ENCODE measurements around the gene OR5D14. TPM values are rescaled to one million over a fixed set of nuclear protein-coding genes. Genes with fewer than 3 reads are reported as not detected.

The OR5D14 gene
- not detected for total RNA-seq

DNA sequence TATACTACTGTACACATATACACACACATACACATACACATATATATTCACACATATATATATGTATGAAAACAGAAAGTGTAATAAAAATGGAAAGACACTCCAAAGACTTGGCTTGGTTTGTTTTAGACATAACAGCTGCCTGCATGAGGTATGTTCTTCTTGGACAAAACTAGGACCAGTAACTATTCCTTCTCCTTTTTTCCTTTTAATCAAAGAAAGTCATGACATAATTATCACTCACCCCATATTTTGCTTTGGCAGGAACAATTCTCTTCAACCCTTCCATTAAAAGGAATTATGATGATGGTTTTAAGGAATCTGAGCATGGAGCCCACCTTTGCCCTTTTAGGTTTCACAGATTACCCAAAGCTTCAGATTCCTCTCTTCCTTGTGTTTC lies at the start of gene OR5D14:
Gene OR5D14, plus strand, starts transcription at position 301 of the 400 bp plus-strand sequence. Its CDS starts 0 bp downstream, at position 301.
- no peaks in the 10 kb centered on the region for H3K27me3 ChIP-seq (ENCODE audit: control insufficient read depth in 3 of 3, insufficient read depth in 3 of 3, low read length in 3 of 3)
- no peak within 1 kb of the TSS for H3K9ac ChIP-seq (ENCODE audit: low read depth in 1 of 3, low read length in 3 of 3)
- H3K27ac ChIP-seq (ENCODE audit: low read depth, low read length), result no peak within 1 kb of the TSS
- no peaks in the 10 kb centered on the region for H3K36me3 ChIP-seq (ENCODE audit: control insufficient read depth in 3 of 3, insufficient read depth in 3 of 3, low read length in 3 of 3)
- no peaks in the 10 kb centered on the region for H3K4me1 ChIP-seq (ENCODE audit: control insufficient read depth in 3 of 3, insufficient read depth in 3 of 3, low read length in 3 of 3)
- no peak within 1 kb of the TSS for H3K4me3 ChIP-seq (ENCODE audit: low read length in 3 of 3)
- no peaks in the 10 kb centered on the region for H3K9me3 ChIP-seq (ENCODE audit: control insufficient read depth in 3 of 3, low read length in 3 of 3)

DNA sequence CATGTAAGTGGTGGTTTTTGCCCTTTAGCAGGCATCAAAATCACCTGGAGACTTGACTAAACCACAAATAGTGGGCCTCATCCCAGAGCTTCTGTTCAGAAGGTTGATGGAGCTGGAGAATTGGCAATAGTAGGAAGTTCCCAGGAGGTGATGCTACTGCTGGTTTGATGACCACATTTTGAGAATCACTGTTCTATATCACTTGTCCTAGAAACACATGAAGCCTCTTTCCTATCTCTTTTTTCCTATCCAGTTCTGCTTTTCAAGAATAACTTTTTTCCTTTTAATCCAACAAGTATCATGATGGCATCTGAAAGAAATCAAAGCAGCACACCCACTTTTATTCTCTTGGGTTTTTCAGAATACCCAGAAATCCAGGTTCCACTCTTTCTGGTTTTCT lies 22.2 kb upstream of the OR5D14 start, which contains the start of gene OR5D13:
Gene OR5D13, plus strand, starts transcription at position 301 of the 400 bp plus-strand sequence. Its CDS starts 0 bp downstream, at position 301.
- Histone ChIP-seq H3K9me3 (ENCODE audit: control insufficient read depth in 3 of 3, low read length in 3 of 3) (no peaks in the 10 kb centered on the region), H3K27me3 (ENCODE audit: control insufficient read depth in 3 of 3, insufficient read depth in 3 of 3, low read length in 3 of 3) (no peaks in the 10 kb centered on the region), H3K36me3 (ENCODE audit: control insufficient read depth in 3 of 3, insufficient read depth in 3 of 3, low read length in 3 of 3) (no peaks in the 10 kb centered on the region), H3K27ac (ENCODE audit: low read depth, low read length) (no peak within 1 kb of the TSS), H3K9ac (ENCODE audit: low read depth in 1 of 3, low read length in 3 of 3) (no peak within 1 kb of the TSS), H3K4me1 (ENCODE audit: control insufficient read depth in 3 of 3, insufficient read depth in 3 of 3, low read length in 3 of 3) (no peaks in the 10 kb centered on the region), H3K4me3 (ENCODE audit: low read length in 3 of 3) (no peak within 1 kb of the TSS)

GRCh38 chr11:55791606-55792005 lies 3.8 kb upstream of the OR5D14 start:
- Histone ChIP-seq H3K4me3 (ENCODE audit: low read length in 3 of 3) (no peak overlapping the region), H3K36me3 (ENCODE audit: control insufficient read depth in 3 of 3, insufficient read depth in 3 of 3, low read length in 3 of 3) (no peaks in the 10 kb centered on the region), H3K27ac (ENCODE audit: low read depth, low read length) (no peak overlapping the region), H3K4me1 (ENCODE audit: control insufficient read depth in 3 of 3, insufficient read depth in 3 of 3, low read length in 3 of 3) (no peaks in the 10 kb centered on the region), H3K9me3 (ENCODE audit: control insufficient read depth in 3 of 3, low read length in 3 of 3) (no peaks in the 10 kb centered on the region), H3K27me3 (ENCODE audit: control insufficient read depth in 3 of 3, insufficient read depth in 3 of 3, low read length in 3 of 3) (no peaks in the 10 kb centered on the region), H3K9ac (ENCODE audit: low read depth in 1 of 3, low read length in 3 of 3) (no peak overlapping the region)

DNA sequence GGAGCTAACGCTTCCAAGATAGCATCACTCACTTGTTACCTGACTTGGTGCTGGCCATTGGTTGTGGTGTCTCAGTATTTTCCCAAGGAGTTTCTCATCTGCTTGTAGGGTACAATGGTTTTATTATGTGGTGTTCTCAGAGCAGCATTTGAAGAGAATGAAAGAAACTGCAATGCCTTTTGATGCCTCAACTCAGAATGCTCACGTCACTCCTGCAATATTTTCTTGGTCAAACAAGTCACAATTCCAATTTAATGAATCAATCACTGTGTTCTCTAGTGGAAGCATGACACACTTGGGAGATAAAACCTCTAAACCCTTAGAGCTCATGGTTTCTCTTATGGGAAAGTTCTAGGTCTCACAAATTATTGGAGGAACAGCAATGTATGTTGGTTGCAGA lies 2.0 kb upstream of the OR5D14 start:
- no peak overlapping the region for H3K9ac ChIP-seq (ENCODE audit: low read depth in 1 of 3, low read length in 3 of 3)
- H3K36me3 ChIP-seq (ENCODE audit: control insufficient read depth in 3 of 3, insufficient read depth in 3 of 3, low read length in 3 of 3), result no peaks in the 10 kb centered on the region
- H3K4me3 ChIP-seq (ENCODE audit: low read length in 3 of 3), result no peak overlapping the region
- no peak overlapping the region for H3K27ac ChIP-seq (ENCODE audit: low read depth, low read length)
- H3K4me1 ChIP-seq (ENCODE audit: control insufficient read depth in 3 of 3, insufficient read depth in 3 of 3, low read length in 3 of 3), result no peaks in the 10 kb centered on the region
- H3K9me3 ChIP-seq (ENCODE audit: control insufficient read depth in 3 of 3, low read length in 3 of 3), result no peaks in the 10 kb centered on the region
- no peaks in the 10 kb centered on the region for H3K27me3 ChIP-seq (ENCODE audit: control insufficient read depth in 3 of 3, insufficient read depth in 3 of 3, low read length in 3 of 3)

GRCh38 chr11:55806248-55806647 lies 10.9 kb downstream of the OR5D14 start:
- H3K9me3 ChIP-seq (ENCODE audit: control insufficient read depth in 3 of 3, low read length in 3 of 3), result no peaks in the 10 kb centered on the region

GRCh38 chr11:55811067-55811466 lies 15.7 kb downstream of the OR5D14 start, which contains the start of gene OR5L1:
OR5L1 (plus strand) TSS chr11:55811367; CDS start chr11:55811467, 100 bp downstream.
- H3K27me3 ChIP-seq (ENCODE audit: control insufficient read depth in 3 of 3, insufficient read depth in 3 of 3, low read length in 3 of 3), result no peaks in the 10 kb centered on the region
- no peak within 1 kb of the TSS for H3K27ac ChIP-seq (ENCODE audit: low read depth, low read length)
- no peaks in the 10 kb centered on the region for H3K36me3 ChIP-seq (ENCODE audit: control insufficient read depth in 3 of 3, insufficient read depth in 3 of 3, low read length in 3 of 3)
- H3K9me3 ChIP-seq (ENCODE audit: control insufficient read depth in 3 of 3, low read length in 3 of 3), result no peaks in the 10 kb centered on the region
- H3K4me1 ChIP-seq (ENCODE audit: control insufficient read depth in 3 of 3, insufficient read depth in 3 of 3, low read length in 3 of 3), result no peaks in the 10 kb centered on the region
- H3K9ac ChIP-seq (ENCODE audit: low read depth in 1 of 3, low read length in 3 of 3), result no peak within 1 kb of the TSS
- H3K4me3 ChIP-seq (ENCODE audit: low read length in 3 of 3), result no peak within 1 kb of the TSS

More at GRCh38 chr11:55806248-55806647, 10.9 kb downstream of the OR5D14 start:
- no peaks in the 10 kb centered on the region for H3K27me3 ChIP-seq (ENCODE audit: control insufficient read depth in 3 of 3, insufficient read depth in 3 of 3, low read length in 3 of 3)
- no peak overlapping the region for H3K9ac ChIP-seq (ENCODE audit: low read depth in 1 of 3, low read length in 3 of 3)
- no peaks in the 10 kb centered on the region for H3K4me1 ChIP-seq (ENCODE audit: control insufficient read depth in 3 of 3, insufficient read depth in 3 of 3, low read length in 3 of 3)
- H3K4me3 ChIP-seq (ENCODE audit: low read length in 3 of 3), result no peak overlapping the region
- no peak overlapping the region for H3K27ac ChIP-seq (ENCODE audit: low read depth, low read length)
- H3K36me3 ChIP-seq (ENCODE audit: control insufficient read depth in 3 of 3, insufficient read depth in 3 of 3, low read length in 3 of 3), result no peaks in the 10 kb centered on the region

DNA sequence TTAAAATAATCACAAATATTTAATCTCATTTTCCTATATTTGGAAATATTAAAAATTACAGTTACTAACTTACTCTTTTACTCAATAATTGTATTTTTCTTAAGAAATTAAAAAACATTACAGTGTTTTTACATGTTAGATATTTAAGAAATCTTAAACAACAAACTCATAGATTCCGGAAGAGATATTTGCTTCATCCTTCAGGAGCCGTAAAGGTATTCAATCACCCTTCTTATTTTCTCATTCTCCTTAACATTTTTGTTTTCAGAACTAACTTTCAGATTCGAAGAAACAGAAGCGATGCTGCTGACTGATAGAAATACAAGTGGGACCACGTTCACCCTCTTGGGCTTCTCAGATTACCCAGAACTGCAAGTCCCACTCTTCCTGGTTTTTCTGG lies 24.0 kb downstream of the OR5D14 start, which contains the start of gene OR5D18:
Gene OR5D18, plus strand, starts transcription at position 301 of the 400 bp plus-strand sequence. Its CDS starts 0 bp downstream, at position 301.
- H3K27me3 ChIP-seq (ENCODE audit: control insufficient read depth in 3 of 3, insufficient read depth in 3 of 3, low read length in 3 of 3), result no peaks in the 10 kb centered on the region
- H3K9ac ChIP-seq (ENCODE audit: low read depth in 1 of 3, low read length in 3 of 3), result no peak within 1 kb of the TSS
- H3K4me1 ChIP-seq (ENCODE audit: control insufficient read depth in 3 of 3, insufficient read depth in 3 of 3, low read length in 3 of 3), result no peaks in the 10 kb centered on the region
- no peaks in the 10 kb centered on the region for H3K9me3 ChIP-seq (ENCODE audit: control insufficient read depth in 3 of 3, low read length in 3 of 3)
- no peak within 1 kb of the TSS for H3K27ac ChIP-seq (ENCODE audit: low read depth, low read length)
- H3K36me3 ChIP-seq (ENCODE audit: control insufficient read depth in 3 of 3, insufficient read depth in 3 of 3, low read length in 3 of 3), result no peaks in the 10 kb centered on the region
- no peak within 1 kb of the TSS for H3K4me3 ChIP-seq (ENCODE audit: low read length in 3 of 3)

GRCh38 chr11:55826919-55827318 lies 31.6 kb downstream of the OR5D14 start, which contains the start of gene OR5L2:
OR5L2 (plus strand) TSS chr11:55827219; CDS start chr11:55827219, 0 bp downstream.
- Histone ChIP-seq H3K4me3 (ENCODE audit: low read length in 3 of 3) (no peak within 1 kb of the TSS), H3K27ac (ENCODE audit: low read depth, low read length) (no peak within 1 kb of the TSS), H3K9me3 (ENCODE audit: control insufficient read depth in 3 of 3, low read length in 3 of 3) (peaks cover 0 to 3% (median 3%) of the 10 kb centered on the region in 3 donors), H3K9ac (ENCODE audit: low read depth in 1 of 3, low read length in 3 of 3) (no peak within 1 kb of the TSS), H3K4me1 (ENCODE audit: control insufficient read depth in 3 of 3, insufficient read depth in 3 of 3, low read length in 3 of 3) (no peaks in the 10 kb centered on the region), H3K27me3 (ENCODE audit: control insufficient read depth in 3 of 3, insufficient read depth in 3 of 3, low read length in 3 of 3) (no peaks in the 10 kb centered on the region), H3K36me3 (ENCODE audit: control insufficient read depth in 3 of 3, insufficient read depth in 3 of 3, low read length in 3 of 3) (no peaks in the 10 kb centered on the region)

GRCh38 chr11:55838452-55838851 lies 43.1 kb downstream of the OR5D14 start, which contains the start of gene OR5D16:
OR5D16 (plus strand) TSS chr11:55838752; CDS start chr11:55838752, 0 bp downstream.
- Histone ChIP-seq H3K9me3 (ENCODE audit: control insufficient read depth in 3 of 3, low read length in 3 of 3) (peaks cover 0 to 2% (median 0%) of the 10 kb centered on the region in 3 donors), H3K27ac (ENCODE audit: low read depth, low read length) (no peak within 1 kb of the TSS), H3K4me1 (ENCODE audit: control insufficient read depth in 3 of 3, insufficient read depth in 3 of 3, low read length in 3 of 3) (no peaks in the 10 kb centered on the region), H3K4me3 (ENCODE audit: low read length in 3 of 3) (no peak within 1 kb of the TSS), H3K9ac (ENCODE audit: low read depth in 1 of 3, low read length in 3 of 3) (no peak within 1 kb of the TSS), H3K36me3 (ENCODE audit: control insufficient read depth in 3 of 3, insufficient read depth in 3 of 3, low read length in 3 of 3) (no peaks in the 10 kb centered on the region), H3K27me3 (ENCODE audit: control insufficient read depth in 3 of 3, insufficient read depth in 3 of 3, low read length in 3 of 3) (no peaks in the 10 kb centered on the region)

All from skeletal muscle tissue (tissue), 4 donors.